ENCODE measurements around the gene MEN1.

DNA sequence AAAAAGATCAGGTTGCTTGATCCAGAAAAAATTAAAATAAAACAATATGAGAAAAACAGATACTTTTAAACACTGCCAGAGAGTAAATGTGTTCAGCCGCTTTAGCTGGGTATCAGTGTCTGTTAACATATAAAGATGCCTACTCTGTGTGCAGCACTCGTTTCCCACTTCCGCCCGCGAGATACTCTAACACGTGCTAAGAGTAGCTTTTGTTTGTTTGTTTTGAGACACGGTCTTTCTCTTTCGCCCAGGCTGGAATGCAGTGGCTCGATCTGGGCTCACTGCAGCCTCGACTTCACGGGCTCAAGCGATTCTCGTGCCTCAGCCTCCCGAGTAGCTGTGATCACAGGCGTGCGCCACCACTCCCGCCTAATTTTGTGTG, 531 bp upstream of the MEN1 start:
- TF ChIP-seq EZH2 (IDR thresholded peaks at IDR 0.05; ENCODE audit: insufficient read depth, poor library complexity, severe bottlenecking), result no peak
- TF ChIP-seq EZH2phosphoT487 (IDR thresholded peaks at IDR 0.05; ENCODE audit: insufficient read depth, low read depth), result no peak
